ENCODE data around the gene ADAM19.

ADAM19 gene

GRCh38 chr5:157578079-157578780 lies 2.7 kb upstream of the ADAM19 start:
- peaks cover 19% of the 10 kb centered on the region for H3K4me1 ChIP-seq (ENCODE audit: insufficient read depth, low read length)
- H3K36me3 ChIP-seq (ENCODE audit: insufficient read depth, low read length): no peaks in the 10 kb centered on the region
- no peak overlapping the region for H2AFZ ChIP-seq (ENCODE audit: low read depth, low read length)
- ATAC-seq (ENCODE audit: insufficient read depth, low read depth) (no peak), DNase-seq (no peak)
- no peak overlapping the region for H3K4me3 ChIP-seq (ENCODE audit: low read depth in 1 of 2, low read length in 2 of 2)
- no peaks in the 10 kb centered on the region for H3K9me3 ChIP-seq (ENCODE audit: insufficient read depth, low read length, severe bottlenecking)
- no peak overlapping the region for H3K27ac ChIP-seq (ENCODE audit: low read length)
- H3K9ac ChIP-seq (ENCODE audit: low read depth, low read length): no peak overlapping the region
- H3K4me2 ChIP-seq (ENCODE audit: insufficient read depth, low read length): no peak overlapping the region
- TF ChIP-seq EZH2 (IDR thresholded peaks at IDR 0.05; ENCODE audit: borderline replicate concordance, low read depth, low read length, severe bottlenecking) (no peak), CTCF (IDR thresholded peaks at IDR 0.05; ENCODE audit: borderline replicate concordance, extremely low read depth, low read length, poor library complexity, severe bottlenecking) (no peak)
- peaks cover 5% of the 10 kb centered on the region; the same call in 1 of the 2 replicates for H4K20me1 ChIP-seq (ENCODE audit: insufficient read depth, low read length)
- 0 out of 2 replicates have a peak, but pooled peaks cover 4% of the 10 kb centered on the region for H3K79me2 ChIP-seq (ENCODE audit: insufficient read depth, low read length)
- peaks cover 5% of the 10 kb centered on the region for H3K27me3 ChIP-seq (ENCODE audit: insufficient read depth, low read length, poor library complexity)

GRCh38 chr5:157576678-157577077 lies 1.1 kb upstream of the ADAM19 start:
- no peak overlapping the region for H3K4me3 ChIP-seq (ENCODE audit: low read depth in 1 of 2, low read length in 2 of 2)
- H3K27ac ChIP-seq (ENCODE audit: low read length): no peak overlapping the region
- no peak overlapping the region for H3K4me2 ChIP-seq (ENCODE audit: insufficient read depth, low read length)
- H3K36me3 ChIP-seq (ENCODE audit: insufficient read depth, low read length): no peaks in the 10 kb centered on the region
- peaks cover 5% of the 10 kb centered on the region; the same call in 1 of the 2 replicates for H4K20me1 ChIP-seq (ENCODE audit: insufficient read depth, low read length)
- no peaks in the 10 kb centered on the region for H3K9me3 ChIP-seq (ENCODE audit: insufficient read depth, low read length, severe bottlenecking)
- TF ChIP-seq CTCF (IDR thresholded peaks at IDR 0.05; ENCODE audit: borderline replicate concordance, extremely low read depth, low read length, poor library complexity, severe bottlenecking) (no peak), EZH2 (IDR thresholded peaks at IDR 0.05; ENCODE audit: borderline replicate concordance, low read depth, low read length, severe bottlenecking) (no peak)
- H3K27me3 ChIP-seq (ENCODE audit: insufficient read depth, low read length, poor library complexity): peaks cover 5% of the 10 kb centered on the region
- H3K4me1 ChIP-seq (ENCODE audit: insufficient read depth, low read length): peaks cover 19% of the 10 kb centered on the region
- no peak for ATAC-seq (ENCODE audit: insufficient read depth, low read depth)
- H2AFZ ChIP-seq (ENCODE audit: low read depth, low read length): no peak overlapping the region
- H3K79me2 ChIP-seq (ENCODE audit: insufficient read depth, low read length): 0 out of 2 replicates have a peak, but pooled peaks cover 4% of the 10 kb centered on the region
- DNase-seq: no peak
- no peak overlapping the region for H3K9ac ChIP-seq (ENCODE audit: low read depth, low read length)

GRCh38 chr5:157574456-157575380 lies 857 bp downstream of the ADAM19 start:
- Histone ChIP-seq H3K79me2 (ENCODE audit: insufficient read depth, low read length) (0 out of 2 replicates have a peak, but pooled peaks cover 4% of the 10 kb centered on the region), H3K4me2 (ENCODE audit: insufficient read depth, low read length) (peak overlapping the region; percentile 96), H3K9ac (ENCODE audit: low read depth, low read length) (peak overlapping the region; percentile 62), H2AFZ (ENCODE audit: low read depth, low read length) (peak overlapping the region; percentile 87), H3K9me3 (ENCODE audit: insufficient read depth, low read length, severe bottlenecking) (no peaks in the 10 kb centered on the region), H3K4me3 (ENCODE audit: low read depth in 1 of 2, low read length in 2 of 2) (peak overlapping the region; percentile 42 to 82), H3K36me3 (ENCODE audit: insufficient read depth, low read length) (no peaks in the 10 kb centered on the region), H3K27me3 (ENCODE audit: insufficient read depth, low read length, poor library complexity) (peaks cover 5% of the 10 kb centered on the region), H3K27ac (ENCODE audit: low read length) (peak overlapping the region; percentile 46; the same call in 1 of the 2 replicates), H3K4me1 (ENCODE audit: insufficient read depth, low read length) (peaks cover 19% of the 10 kb centered on the region), H4K20me1 (ENCODE audit: insufficient read depth, low read length) (peaks cover 5% of the 10 kb centered on the region; the same call in 1 of the 2 replicates)
- ATAC-seq (ENCODE audit: insufficient read depth, low read depth): peak; percentile 55
- peak; percentile 43 for DNase-seq
- peak; percentile 25 for TF ChIP-seq EZH2 (IDR thresholded peaks at IDR 0.05; ENCODE audit: borderline replicate concordance, low read depth, low read length, severe bottlenecking)
- no peak for TF ChIP-seq CTCF (IDR thresholded peaks at IDR 0.05; ENCODE audit: borderline replicate concordance, extremely low read depth, low read length, poor library complexity, severe bottlenecking)

All from DND-41 (cell line).